H1 (cell line): ENCODE results near the gene GRM8. TPM values are rescaled to one million over a fixed set of nuclear protein-coding genes. Genes with fewer than 3 reads are reported as not detected.

ENCODE experiments used
- CTCF ChIA-PET: fragments of 300-600 bp; sonication (Branson Sonifier 250); formaldehyde crosslinking; loops from one replicate; lab custom pipeline; 2021; ENCODE audit not compliant: partially characterized antibody; lab: Charles Lee
- POLR2A ChIA-PET: fragments of 300-600 bp; sonication (Branson Sonifier 250); formaldehyde crosslinking; loops from one replicate; lab custom pipeline; 2021; ENCODE audit warnings: inconsistent platforms; ENCODE audit not compliant: partially characterized antibody; lab: Charles Lee
- DNase-seq, 2 experiments: peaks; one replicate each; pipeline versions ENCODE4 v3.0.0 to v3.0.0-alpha.2; 2010 to 2022; ENCODE audit warnings: low spot score in 2 of 2, low read depth in 1 of 2, mixed read lengths in 1 of 2
- FAIRE-seq: peaks from 2 replicates; lab custom pipeline; 2011; peaks lifted over from hg19 to GRCh38; lab: Jason Lieb, UNC
- H2AFZ ChIP-seq: 2 replicates; pipeline ENCODE4 v1.8.1; 2012; ENCODE audit warnings: low read length, inconsistent platforms
- H2AK5ac ChIP-seq: 2 replicates; pipeline ENCODE4 v1.6.1; 2013; ENCODE audit warnings: low read depth, low read length
- H2BK120ac ChIP-seq: replicated peaks from 2 replicates; pipeline ENCODE3; 2013; ENCODE audit warnings: low read depth, low read length, inconsistent platforms
- H2BK12ac ChIP-seq: 2 replicates; pipeline ENCODE4 v1.6.1; 2013; ENCODE audit warnings: low read depth, low read length
- H2BK15ac ChIP-seq: 2 replicates; pipeline ENCODE4 v1.6.1; 2013; ENCODE audit warnings: low read length
- H2BK20ac ChIP-seq: 2 replicates; pipeline ENCODE4 v1.6.1; 2013; ENCODE audit warnings: low read length
- H2BK5ac ChIP-seq: 2 replicates; pipeline ENCODE4 v1.6.1; 2013; ENCODE audit warnings: low read depth, low read length
- H3K14ac ChIP-seq: 2 replicates; pipeline ENCODE4 v1.6.1; 2013; ENCODE audit warnings: inconsistent platforms; ENCODE audit not compliant: insufficient read length
- H3K18ac ChIP-seq: 2 replicates; pipeline ENCODE4 v1.6.1; 2013; ENCODE audit warnings: low read length; ENCODE audit errors: extremely low read depth
- H3K23ac ChIP-seq: 2 replicates; pipeline ENCODE4 v1.6.1; 2013; ENCODE audit warnings: inconsistent platforms; ENCODE audit not compliant: insufficient read length
- H3K23me2 ChIP-seq: 2 replicates; pipeline ENCODE4 v1.6.1; 2013; ENCODE audit warnings: low read depth, low read length
- H3K27ac ChIP-seq: 2 replicates; pipeline ENCODE4 v1.6.1; 2011; ENCODE audit warnings: low read depth, low read length, inconsistent platforms
- H3K27me3 ChIP-seq, 4 experiments: replicated peaks in 1 of 4; 1 replicate in 1 of 4; 2 replicates in 3 of 4; pipeline versions ENCODE4 v1.6.1 to v1.8.1; 2011 to 2013; ENCODE audit warnings: low read length in 3 of 4, mild to moderate bottlenecking in 3 of 4, inconsistent platforms in 2 of 4, mixed read lengths in 2 of 4, moderate library complexity in 1 of 4; ENCODE audit not compliant: control insufficient read depth in 3 of 4, insufficient read depth in 3 of 4; ENCODE audit errors: extremely low read depth in 1 of 4
- H3K36me3 ChIP-seq, 4 experiments: 2 replicates each; pipeline versions ENCODE4 v1.6.1 to v1.8.1; 2011 to 2013; ENCODE audit warnings: mild to moderate bottlenecking in 4 of 4, low read length in 3 of 4, moderate library complexity in 2 of 4, control low read depth in 1 of 4, inconsistent platforms in 1 of 4; ENCODE audit not compliant: insufficient read depth in 4 of 4, control insufficient read depth in 2 of 4
- H3K4ac ChIP-seq: replicated peaks from 2 replicates; pipeline ENCODE3; 2013; ENCODE audit warnings: low read length, low read depth, mixed read lengths, inconsistent platforms; ENCODE audit not compliant: insufficient read length
- H3K4me1 ChIP-seq, 4 experiments: replicated peaks in 1 of 4; 1 replicate in 1 of 4; 2 replicates in 3 of 4; pipeline versions ENCODE4 v1.6.1 to v1.8.1; 2011 to 2013; ENCODE audit warnings: low read length in 3 of 4, inconsistent platforms in 2 of 4, mixed read lengths in 1 of 4; ENCODE audit not compliant: insufficient read depth in 4 of 4, control insufficient read depth in 3 of 4
- H3K4me2 ChIP-seq, 2 experiments: 2 replicates each; pipeline versions ENCODE4 v1.6.1 to v1.8.1; 2011 to 2013; ENCODE audit warnings: low read depth in 2 of 2, low read length in 2 of 2, control low read depth in 1 of 2, inconsistent platforms in 1 of 2, mild to moderate bottlenecking in 1 of 2; ENCODE audit not compliant: insufficient read depth in 1 of 2
- H3K4me3 ChIP-seq, 4 experiments: fragments of 200-600, 300-600 bp in 1 of 4; sonication (generic), shearing (Covaris generic), sonication (Bioruptor Twin) in 1 of 4; 2 replicates each; pipeline versions ENCODE4 v1.5.1 to v1.8.1; 2011 to 2016; ENCODE audit warnings: low read length in 4 of 4, low read depth in 3 of 4, control low read depth in 2 of 4, inconsistent platforms in 2 of 4, mild to moderate bottlenecking in 2 of 4, mixed read lengths in 1 of 4, moderate library complexity in 1 of 4; ENCODE audit not compliant: insufficient read depth in 2 of 4; ENCODE audit errors: extremely low read depth in 1 of 4
- H3K56ac ChIP-seq: replicated peaks from 2 replicates; pipeline ENCODE3; 2013; ENCODE audit warnings: low read depth, mild to moderate bottlenecking, mixed read lengths, low read length, inconsistent platforms; ENCODE audit not compliant: insufficient read length
- H3K79me1 ChIP-seq: 2 replicates; pipeline ENCODE4 v1.6.1; 2013; ENCODE audit warnings: low read depth, low read length, control low read depth
- H3K79me2 ChIP-seq, 2 experiments: 2 replicates each; pipeline versions ENCODE4 v1.6.1 to v1.8.1; 2012 to 2013; ENCODE audit warnings: low read length in 2 of 2, mild to moderate bottlenecking in 2 of 2, inconsistent platforms in 1 of 2; ENCODE audit not compliant: insufficient read depth in 2 of 2, control insufficient read depth in 1 of 2
- H3K9ac ChIP-seq, 4 experiments: replicated peaks in 1 of 4; 1 replicate in 1 of 4; 2 replicates in 3 of 4; pipeline versions ENCODE4 v1.6.1 to v1.8.1; 2011 to 2013; ENCODE audit warnings: low read depth in 3 of 4, low read length in 3 of 4, control low read depth in 2 of 4, mild to moderate bottlenecking in 2 of 4, moderate library complexity in 2 of 4, inconsistent platforms in 1 of 4; ENCODE audit errors: extremely low read depth in 1 of 4
- H3K9me3 ChIP-seq, 2 experiments: 2 replicates each; pipeline versions ENCODE4 v1.6.1 to v1.8.1; 2012 to 2013; ENCODE audit warnings: mild to moderate bottlenecking in 2 of 2, moderate library complexity in 2 of 2, control low read depth in 1 of 2, inconsistent platforms in 1 of 2, low read depth in 1 of 2, low read length in 1 of 2, mixed read lengths in 1 of 2; ENCODE audit not compliant: insufficient read depth in 2 of 2
- H4K20me1 ChIP-seq, 2 experiments: replicated peaks in 1 of 2; 2 replicates each; pipeline versions ENCODE3 to v1.8.1; 2011 to 2013; ENCODE audit warnings: inconsistent platforms in 2 of 2, low read length in 2 of 2, mild to moderate bottlenecking in 1 of 2; ENCODE audit not compliant: insufficient read depth in 2 of 2, control insufficient read depth in 1 of 2
- H4K5ac ChIP-seq: 2 replicates; pipeline ENCODE4 v1.6.1; 2013; ENCODE audit warnings: low read length, low read depth, mixed read lengths, inconsistent platforms; ENCODE audit not compliant: insufficient read length
- H4K8ac ChIP-seq: 2 replicates; pipeline ENCODE4 v1.8.0; 2013; ENCODE audit warnings: mild to moderate bottlenecking, moderate library complexity, low read length, inconsistent platforms; ENCODE audit not compliant: insufficient read depth; ENCODE audit errors: extremely low read depth
- H4K91ac ChIP-seq: replicated peaks from 2 replicates; pipeline ENCODE3; 2013; ENCODE audit warnings: low read length, mixed read lengths, inconsistent platforms; ENCODE audit not compliant: insufficient read length
- CBX5 ChIP-seq: fragments of 300-800, 300-1000 bp; sonication (generic); IDR thresholded peaks from 2 replicates; pipeline ENCODE4 v1.7.1; 2016; ENCODE audit warnings: antibody characterized with exemption, low read length, low read depth
- CBX8 ChIP-seq: fragments of 300-800, 300-1000 bp; sonication (generic); IDR thresholded peaks from 2 replicates; pipeline ENCODE4 v1.7.1; 2016; ENCODE audit warnings: low read depth, low read length, borderline replicate concordance
- CREB1 ChIP-seq: IDR thresholded peaks from 2 replicates; pipeline ENCODE4 v1.6.1; 2012; ENCODE audit warnings: inconsistent platforms
- CTCF ChIP-seq, 3 experiments: IDR thresholded peaks; 1 replicate in 2 of 3; 2 replicates in 1 of 3; pipeline versions ENCODE4 v1.5.1 to v1.6.1; 2011; ENCODE audit warnings: low read length in 3 of 3, mild to moderate bottlenecking in 3 of 3, inconsistent platforms in 2 of 3, low read depth in 1 of 3, moderate library complexity in 1 of 3; ENCODE audit not compliant: insufficient read depth in 1 of 3; ENCODE audit errors: control extremely low read depth in 1 of 3
- FOSL1 ChIP-seq: IDR thresholded peaks from 2 replicates; pipeline ENCODE4 v1.6.1; 2011; ENCODE audit warnings: mild to moderate bottlenecking, low read depth, low read length, moderate library complexity; ENCODE audit not compliant: insufficient read depth
- GTF2F1 ChIP-seq: IDR thresholded peaks from 2 replicates; pipeline ENCODE4 v1.6.1; 2012; ENCODE audit warnings: low read depth, low read length, improper control_type of control experiment, borderline replicate concordance
- HDAC6 ChIP-seq: IDR thresholded peaks from one replicate; pipeline ENCODE4 v1.7.1; 2012; ENCODE audit warnings: low read depth, mild to moderate bottlenecking, inconsistent platforms, low read length, moderate library complexity
- RAD21 ChIP-seq, 2 experiments: IDR thresholded peaks in 1 of 2; conservative IDR thresholded peaks in 1 of 2; 2 replicates each; pipeline ENCODE4 v1.6.1; 2011; ENCODE audit warnings: low read depth in 2 of 2, low read length in 2 of 2, improper control_type of control experiment in 1 of 2, inconsistent platforms in 1 of 2, mild to moderate bottlenecking in 1 of 2, moderate library complexity in 1 of 2
- RXRA ChIP-seq: IDR thresholded peaks from 2 replicates; pipeline ENCODE4 v1.6.1; 2011; ENCODE audit warnings: low read depth, mild to moderate bottlenecking, low read length, moderate library complexity; ENCODE audit not compliant: insufficient read depth
- SRF ChIP-seq: IDR thresholded peaks from 2 replicates; pipeline ENCODE4 v1.6.1; 2011; ENCODE audit warnings: mild to moderate bottlenecking, low read depth, low read length, moderate library complexity
- TBP ChIP-seq: IDR thresholded peaks from 2 replicates; pipeline ENCODE4 v1.6.1; 2011; ENCODE audit warnings: low read depth, low read length, improper control_type of control experiment
- WGBS, 2 experiments: shearing (Covaris generic) in 1 of 2; methylation state at CpG; one replicate each; pipeline versions ENCODE4 v1.1.6 to v1.1.7; 2013 to 2015; ENCODE audit warnings: low lambda C conversion rate in 2 of 2, mixed read lengths in 2 of 2, inconsistent platforms in 1 of 2, low coverage in 1 of 2, missing lambda C conversion rate in 1 of 2; ENCODE audit not compliant: insufficient replicate concordance in 2 of 2, insufficient coverage in 1 of 2, insufficient read length in 1 of 2; ENCODE audit errors: extremely low coverage in 1 of 2, missing lambda C conversion rate in 1 of 2; 5-methylcytosine and 5-hydroxymethylcytosine counted together
- polyA plus RNA-seq, 7 experiments: library from polyadenylated mRNA; depleted of rRNA in 3 of 7; stranded (reverse) in 5 of 7; unstranded in 2 of 7; fragments of >200 nt in 5 of 7; fragments of 200-250 nt in 2 of 7; gene quantifications; 1 replicate in 5 of 7; 2 replicates in 1 of 7; 4 replicates in 1 of 7; pipeline versions ENCODE4 v1.2.1 to v1.2.3, GENCODE V29; 2011 to 2013; ENCODE audit warnings: missing spikeins in 2 of 7, mixed read lengths in 2 of 7
- total RNA-seq: library from RNA; stranded (reverse); fragmentation: NEBNext Ultra II Directional; extraction: Animal tissue kit (Norgen Biotek cat#: 25700); gene quantifications from 2 replicates; pipeline ENCODE4 v1.2.1, GENCODE V29; 2021

GRM8 gene
- total and polyA plus RNA-seq, 2 of the 8 experiments (the other 6 are each of a cell fraction or from before 2014, with no cell fraction given): 2.6 to 2.8 TPM

DNA sequence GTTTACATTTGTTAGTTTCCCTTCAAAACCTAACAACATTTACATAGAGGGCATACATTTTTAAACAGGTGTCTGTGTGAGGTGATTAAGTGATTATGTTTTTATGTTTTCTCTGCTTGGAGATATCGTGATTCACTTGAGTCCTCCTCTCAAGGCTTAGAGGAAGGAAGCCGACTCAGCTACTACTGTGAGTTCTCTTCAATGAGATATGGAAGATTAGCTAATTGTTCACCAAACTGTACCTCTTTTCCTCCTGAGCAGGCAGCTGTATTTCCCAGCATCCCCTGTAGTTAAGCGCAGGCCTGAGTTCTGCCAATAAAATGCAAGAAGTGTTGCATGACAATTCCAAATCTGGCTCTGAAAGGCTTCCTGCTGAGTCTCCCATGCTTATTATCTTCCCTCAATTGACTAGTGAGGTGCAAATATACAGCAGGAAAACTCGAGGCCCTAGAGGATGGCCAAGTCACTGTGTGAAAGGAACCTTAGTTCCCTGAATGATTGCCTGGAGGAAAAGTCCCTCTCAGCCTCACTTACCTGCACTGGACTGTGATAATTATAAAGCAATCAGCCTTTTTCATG, 528.7 kb downstream of the GRM8 start:
- Histone ChIP-seq H3K9me3 (no peaks in the 10 kb centered on the region; a peak in 1 of 4 replicates), H3K4ac (no peak overlapping the region), H2BK120ac (no peak overlapping the region), H2BK12ac (no peak overlapping the region), H3K4me3 (no peak overlapping the region), H2AFZ (peak overlapping the region; percentile 7; the same call in 1 of the 2 replicates), H3K18ac (no peak overlapping the region), H3K9ac (no peak overlapping the region), H4K8ac (no peak overlapping the region), H3K36me3 (no peaks in the 10 kb centered on the region), H4K5ac (no peak overlapping the region), H3K23me2 (no peaks in the 10 kb centered on the region), H2BK5ac (no peak overlapping the region), H3K14ac (no peak overlapping the region), H4K20me1 (no peaks in the 10 kb centered on the region), H2BK15ac (no peak overlapping the region), H3K4me2 (no peak overlapping the region), H4K91ac (no peak overlapping the region), H3K79me1 (no peaks in the 10 kb centered on the region), H2AK5ac (no peak overlapping the region), H3K56ac (no peak overlapping the region), H3K4me1 (peaks cover 0 to 6% (median 2%) of the 10 kb centered on the region in 4 experiments; a peak in 3 of 7 replicates), H3K79me2 (no peaks in the 10 kb centered on the region), H3K27ac (no peak overlapping the region), H3K27me3 (no peaks in the 10 kb centered on the region), H2BK20ac (no peak overlapping the region), H3K23ac (no peak overlapping the region)
- FAIRE-seq (no peak), DNase-seq (no peak)
- POLR2A ChIA-PET: no interaction called here
- 79% methylated on average over 4 of the region's 4 CpGs; no CpG with 5 or more reads in 1 of the 2 experiments for WGBS, 2 experiments
- CTCF ChIA-PET: interaction anchor here (0.6 kb wide), 1 partner anchor 395 kb away, joined by 3 read pairs; no protein-coding TSS in a partner anchor
- TF ChIP-seq SRF: no peak
- no peak for TF ChIP-seq CBX5
- TF ChIP-seq FOSL1: no peak
- TF ChIP-seq CREB1: no peak
- no peak for TF ChIP-seq TBP
- no peak for TF ChIP-seq GTF2F1
- TF ChIP-seq RAD21 (IDR thresholded peaks at IDR 0.05 in 1 of 2, conservative IDR thresholded peaks at IDR 0.05 in 1 of 2; ENCODE audit: low read depth in 2 of 2, low read length in 2 of 2): no peak
- no peak for TF ChIP-seq RXRA
- TF ChIP-seq CTCF (IDR thresholded peaks at IDR 0.05; ENCODE audit: control extremely low read depth in 1 of 3, insufficient read depth in 1 of 3, low read depth in 1 of 3, low read length in 3 of 3): no peak
- no peak for TF ChIP-seq HDAC6
- no peak for TF ChIP-seq CBX8
